Common myeloid progenitor, CD34-positive (primary cell): ENCODE measurements around the gene EEF1A1.
"Not testable (repeated sequence)": the region's sequence is repeated elsewhere in the genome, so short reads cannot be mapped to it uniquely, and the experiment has no call there.

Experiments used
- CTCF ChIA-PET: fragments of 350-600 bp; sonication (Branson Sonifier 250); formaldehyde crosslinking; loops from one replicate; lab custom pipeline; 2021; ENCODE audit warnings: antibody characterized with exemption; lab: Charles Lee
- POLR2A ChIA-PET: fragments of 350-600 bp; sonication (Branson Sonifier 250); formaldehyde crosslinking; loops from one replicate; lab custom pipeline; 2021; ENCODE audit warnings: antibody characterized with exemption; lab: Charles Lee
- DNase-seq, 3 donors: peaks; one replicate each; pipeline versions ENCODE4 v3.0.0 to v3.0.0-alpha.2; 2013
- H3K27ac ChIP-seq, 2 experiments: 1 replicate in 1 of 2; 2 replicates in 1 of 2; pipeline ENCODE4 v1.7.0; 2013; ENCODE audit warnings: inconsistent platforms in 2 of 2, low read length in 2 of 2, mild to moderate bottlenecking in 2 of 2, low read depth in 1 of 2, moderate library complexity in 1 of 2; ENCODE audit not compliant: severe bottlenecking in 2 of 2, insufficient read depth in 1 of 2, poor library complexity in 1 of 2
- H3K27me3 ChIP-seq, 5 experiments: replicated peaks in 2 of 5; 1 replicate in 3 of 5; 2 replicates in 2 of 5; pipeline versions ENCODE4 v1.6.1 to v1.7.0; 2013; ENCODE audit warnings: low read length in 4 of 5, mild to moderate bottlenecking in 2 of 5, moderate library complexity in 2 of 5, inconsistent platforms in 1 of 5; ENCODE audit not compliant: insufficient read depth in 5 of 5, control insufficient read depth in 4 of 5
- H3K36me3 ChIP-seq, 4 experiments: 1 replicate in 2 of 4; 2 replicates in 2 of 4; pipeline versions ENCODE4 v1.6.1 to v1.7.0; 2013; ENCODE audit warnings: low read length in 3 of 4, control low read depth in 1 of 4, mild to moderate bottlenecking in 1 of 4; ENCODE audit not compliant: control insufficient read depth in 4 of 4, insufficient read depth in 4 of 4
- H3K4me1 ChIP-seq, 4 experiments: 1 replicate in 3 of 4; 2 replicates in 1 of 4; pipeline versions ENCODE4 v1.6.1 to v1.7.1; 2013; ENCODE audit warnings: low read length in 3 of 4, mild to moderate bottlenecking in 3 of 4, control low read depth in 1 of 4, inconsistent platforms in 1 of 4, moderate library complexity in 1 of 4; ENCODE audit not compliant: control insufficient read depth in 4 of 4, insufficient read depth in 4 of 4; ENCODE audit errors: control extremely low read depth in 1 of 4
- H3K4me3 ChIP-seq, 7 experiments: 1 replicate in 4 of 7; 2 replicates in 3 of 7; pipeline versions ENCODE4 v1.5.1 to v1.7.0; 2013; ENCODE audit warnings: mild to moderate bottlenecking in 7 of 7, low read length in 6 of 7, moderate library complexity in 6 of 7, inconsistent platforms in 2 of 7, low read depth in 2 of 7, control low read depth in 1 of 7; ENCODE audit not compliant: insufficient read depth in 4 of 7, control insufficient read depth in 1 of 7; ENCODE audit errors: extremely low read depth in 1 of 7
- H3K9me3 ChIP-seq, 5 experiments: 1 replicate in 4 of 5; 2 replicates in 1 of 5; pipeline versions ENCODE4 v1.6.1 to v1.7.1; 2013; ENCODE audit warnings: low read length in 4 of 5, mild to moderate bottlenecking in 2 of 5, inconsistent platforms in 1 of 5, low read depth in 1 of 5, moderate library complexity in 1 of 5; ENCODE audit not compliant: control insufficient read depth in 4 of 5, insufficient read depth in 2 of 5; ENCODE audit errors: control extremely low read depth in 1 of 5
- WGBS: methylation state at CpG from one replicate; pipeline ENCODE4 v1.1.5; 2013; ENCODE audit not compliant: insufficient coverage; 5-methylcytosine and 5-hydroxymethylcytosine counted together

Gene EEF1A1

GRCh38 chr6:73562558-73562957, 41.7 kb upstream of the EEF1A1 start:
- Histone ChIP-seq H3K36me3 (no peaks in the 10 kb centered on the region), H3K27me3 (no peaks in the 10 kb centered on the region), H3K9me3 (no peaks in the 10 kb centered on the region), H3K27ac (no peak overlapping the region), H3K4me3 (no peak overlapping the region), H3K4me1 (no peaks in the 10 kb centered on the region)
- DNase-seq = no peak
- ChIA-PET POLR2A (interaction anchor here (0.7 kb wide), 1 partner anchor 41 kb away, joined by 8 read pairs; no protein-coding TSS in a partner anchor), CTCF (interaction anchor here (1.1 to 1.6 kb wide), 2 partner anchors 9 to 12 kb away, joined by 3 read pairs; no protein-coding TSS in a partner anchor)
- WGBS = no CpG with 5 or more reads among the region's 2 CpGs

GRCh38 chr6:73560853-73561407, 40.1 kb upstream of the EEF1A1 start:
- 91% methylated on average over 4 of the region's 9 CpGs for WGBS
- DNase-seq = no peak
- H3K4me3 ChIP-seq = no peak overlapping the region
- H3K27me3 ChIP-seq = no peaks in the 10 kb centered on the region
- CTCF ChIA-PET = interaction anchor here (0.8 to 1.6 kb wide), 3 partner anchors 11 to 13 kb away, joined by 3 read pairs; no protein-coding TSS in a partner anchor
- POLR2A ChIA-PET = no interaction called here
- no peaks in the 10 kb centered on the region for H3K9me3 ChIP-seq
- no peaks in the 10 kb centered on the region for H3K36me3 ChIP-seq
- no peak overlapping the region for H3K27ac ChIP-seq
- H3K4me1 ChIP-seq = no peaks in the 10 kb centered on the region

GRCh38 chr6:73560182-73560732, 39.4 kb upstream of the EEF1A1 start:
- no peaks in the 10 kb centered on the region for H3K36me3 ChIP-seq
- H3K9me3 ChIP-seq = no peaks in the 10 kb centered on the region
- no peaks in the 10 kb centered on the region for H3K27me3 ChIP-seq
- ChIA-PET CTCF (interaction anchor here (0.8 to 3.8 kb wide), 4 partner anchors 12 to 45 kb away, joined by 3 to 19 read pairs (median 4); no protein-coding TSS in a partner anchor), POLR2A (no interaction called here)
- DNase-seq = no peak
- 92% methylated on average over 6 of the region's 8 CpGs for WGBS
- no peaks in the 10 kb centered on the region for H3K4me1 ChIP-seq
- no peak overlapping the region for H3K27ac ChIP-seq
- H3K4me3 ChIP-seq = no peak overlapping the region

DNA sequence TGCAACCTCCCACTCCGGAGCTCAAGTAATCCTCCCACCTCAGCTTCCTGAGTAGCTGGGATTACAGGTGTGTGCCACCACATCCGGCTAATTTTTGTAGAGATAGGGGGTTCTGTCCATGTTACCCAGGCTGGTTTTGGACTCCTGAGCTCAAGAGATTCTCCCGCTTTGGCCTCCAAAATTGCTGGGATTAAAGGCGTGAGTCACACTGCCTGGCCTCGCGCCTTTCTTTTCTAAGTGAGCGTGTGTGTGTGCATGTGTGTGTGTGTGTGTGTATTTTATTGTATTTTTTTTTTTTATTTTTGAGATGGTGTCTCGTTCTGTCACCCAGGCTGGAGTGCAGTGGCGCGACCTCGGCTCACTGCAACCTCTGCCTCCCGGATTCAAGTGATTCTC, 38.6 kb upstream of the EEF1A1 start:
- H3K4me1 ChIP-seq, H3K27ac ChIP-seq, H3K9me3 ChIP-seq, DNase-seq, H3K36me3 ChIP-seq, POLR2A ChIA-PET, H3K27me3 ChIP-seq, H3K4me3 ChIP-seq: not testable (repeated sequence)
- CTCF ChIA-PET = interaction anchor here (1.7 to 3.8 kb wide), 3 partner anchors 11 to 44 kb away, joined by 4 to 19 read pairs (median 5); no protein-coding TSS in a partner anchor
- WGBS = 95% methylated on average over 7 of the region's 12 CpGs

GRCh38 chr6:73558624-73559398, 38.0 kb upstream of the EEF1A1 start:
- H3K36me3 ChIP-seq = no peaks in the 10 kb centered on the region
- DNase-seq = no peak
- no peak overlapping the region for H3K27ac ChIP-seq
- H3K4me1 ChIP-seq = no peaks in the 10 kb centered on the region
- no peaks in the 10 kb centered on the region for H3K27me3 ChIP-seq
- WGBS = 100% methylated on average over 3 of the region's 4 CpGs
- ChIA-PET POLR2A (no interaction called here), CTCF (interaction anchor here (1.7 to 3.8 kb wide), 3 partner anchors 11 to 43 kb away, joined by 4 to 19 read pairs (median 5); no protein-coding TSS in a partner anchor)
- H3K9me3 ChIP-seq = no peaks in the 10 kb centered on the region
- H3K4me3 ChIP-seq = no peak overlapping the region

GRCh38 chr6:73556836-73557235, 36.0 kb upstream of the EEF1A1 start:
- H3K9me3 ChIP-seq = no peaks in the 10 kb centered on the region
- no peak for DNase-seq
- no peak overlapping the region for H3K27ac ChIP-seq
- H3K4me1 ChIP-seq = no peaks in the 10 kb centered on the region
- H3K4me3 ChIP-seq = no peak overlapping the region
- POLR2A ChIA-PET = no interaction called here
- CTCF ChIA-PET = interaction anchor here (1.2 to 3.8 kb wide), 3 partner anchors 9 to 12 kb away, joined by 3 to 19 read pairs (median 4); no protein-coding TSS in a partner anchor
- H3K36me3 ChIP-seq = no peaks in the 10 kb centered on the region
- H3K27me3 ChIP-seq = no peaks in the 10 kb centered on the region
- 100% methylated on average over 1 of the region's 1 CpG for WGBS
